GM12891 (cell line): Measurements from ENCODE around the gene FBXL7.

Experiments used
- POLR2A ChIP-seq: IDR thresholded peaks from 2 replicates; pipeline ENCODE4 v1.6.1; 2011; ENCODE audit warnings: low read depth, low read length, control low read depth
- POLR2AphosphoS5 ChIP-seq: IDR thresholded peaks from 2 replicates; pipeline ENCODE4 v1.6.1; 2011; ENCODE audit warnings: low read depth, low read length, control low read depth
- TAF1 ChIP-seq: IDR thresholded peaks from 2 replicates; pipeline ENCODE4 v1.6.1; 2011; ENCODE audit warnings: low read depth, low read length, control low read depth

DNA sequence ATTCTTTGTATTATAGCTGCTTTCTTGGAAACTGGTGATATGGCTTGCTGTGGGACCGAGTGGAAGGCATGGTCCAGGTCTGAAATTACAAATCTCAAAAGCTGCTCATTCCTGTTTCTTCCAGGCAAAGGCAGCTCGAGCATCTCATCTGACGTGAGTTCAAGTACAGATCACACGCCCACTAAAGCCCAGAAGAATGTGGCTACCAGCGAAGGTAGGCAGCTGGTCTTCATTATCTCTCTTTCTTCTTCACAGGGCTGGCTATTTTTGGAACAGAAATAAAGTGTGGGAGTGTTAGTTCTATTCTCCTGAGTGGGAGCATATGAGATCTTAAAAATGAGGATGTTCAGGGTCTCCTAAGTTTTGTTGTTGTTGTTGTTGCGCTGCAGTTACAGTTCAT lies 115.9 kb downstream of the FBXL7 start:
- TF ChIP-seq POLR2A (no peak), POLR2AphosphoS5 (no peak), TAF1 (no peak)
